AG04450 (cell line): Measurements from ENCODE around the gene TBATA. TPM values are rescaled to one million over a fixed set of nuclear protein-coding genes. Genes with fewer than 3 reads are reported as not detected.

Source experiments
- CTCF ChIA-PET: fragments of 300-600, 350-600 bp; formaldehyde crosslinking; extraction: SDS; loops from one replicate; lab custom pipeline; 2022; ENCODE audit warnings: antibody characterized with exemption, inconsistent platforms; lab: Charles Lee
- POLR2A ChIA-PET: fragments of 350-600 bp; formaldehyde crosslinking; extraction: SDS; loops from one replicate; lab custom pipeline; 2021; ENCODE audit warnings: antibody characterized with exemption, inconsistent platforms; lab: Yijun Ruan, JAX
- DNase-seq: peaks from one replicate; pipeline ENCODE4 v3.0.0-alpha.2; 2011; ENCODE audit warnings: low read depth, low spot score
- H3K27ac ChIP-seq: one replicate; pipeline ENCODE4 v1.5.1; 2012; ENCODE audit warnings: low read depth, low read length, control low read depth
- H3K27me3 ChIP-seq: one replicate; pipeline ENCODE4 v1.6.0; 2012; ENCODE audit warnings: low read length; ENCODE audit not compliant: control insufficient read depth, insufficient read depth
- H3K4me3 ChIP-seq: 2 replicates; pipeline ENCODE4 v1.5.1; 2011; ENCODE audit warnings: mild to moderate bottlenecking, low read depth, low read length, control low read depth
- H3K9me3 ChIP-seq: 2 replicates; pipeline ENCODE4 v1.5.1; 2012; ENCODE audit warnings: low read length; ENCODE audit not compliant: control insufficient read depth, insufficient read depth
- CTCF ChIP-seq: IDR thresholded peaks from 2 replicates; pipeline ENCODE4 v1.5.1; 2011; ENCODE audit warnings: low read depth, low read length, control low read depth, inconsistent platforms
- polyA plus RNA-seq: library from polyadenylated mRNA; depleted of rRNA; stranded (reverse); fragments of >200 nt; gene quantifications from 2 replicates; pipeline ENCODE4 v1.2.3, GENCODE V29; 2011

Gene TBATA
- polyA plus RNA-seq, 1 experiment = not detected

GRCh38 chr10:70776455-70777005 lies 8.6 kb downstream of the TBATA start:
- POLR2A ChIA-PET = no interaction called here

GRCh38 chr10:70775679-70776454 lies 9.3 kb downstream of the TBATA start:
- Histone ChIP-seq H3K9me3 (no peaks in the 10 kb centered on the region), H3K4me3 (no peak overlapping the region), H3K27ac (no peak overlapping the region), H3K27me3 (peaks cover 25% of the 10 kb centered on the region)
- TF ChIP-seq CTCF = no peak
- no peak for DNase-seq
- ChIA-PET CTCF (no interaction called here), POLR2A (no interaction called here)

More at GRCh38 chr10:70776455-70777005, 8.6 kb downstream of the TBATA start:
- Histone ChIP-seq H3K9me3 (no peaks in the 10 kb centered on the region), H3K27ac (no peak overlapping the region), H3K27me3 (peaks cover 29% of the 10 kb centered on the region), H3K4me3 (no peak overlapping the region)
- CTCF ChIA-PET = no interaction called here
- no peak for TF ChIP-seq CTCF
- DNase-seq = no peak

GRCh38 chr10:70774810-70775678 lies 10.1 kb downstream of the TBATA start:
- TF ChIP-seq CTCF = no peak
- Histone ChIP-seq H3K27ac (no peak overlapping the region), H3K4me3 (no peak overlapping the region), H3K27me3 (peaks cover 27% of the 10 kb centered on the region), H3K9me3 (no peaks in the 10 kb centered on the region)
- POLR2A ChIA-PET = no interaction called here
- no peak for DNase-seq
- CTCF ChIA-PET = no interaction called here

DNA sequence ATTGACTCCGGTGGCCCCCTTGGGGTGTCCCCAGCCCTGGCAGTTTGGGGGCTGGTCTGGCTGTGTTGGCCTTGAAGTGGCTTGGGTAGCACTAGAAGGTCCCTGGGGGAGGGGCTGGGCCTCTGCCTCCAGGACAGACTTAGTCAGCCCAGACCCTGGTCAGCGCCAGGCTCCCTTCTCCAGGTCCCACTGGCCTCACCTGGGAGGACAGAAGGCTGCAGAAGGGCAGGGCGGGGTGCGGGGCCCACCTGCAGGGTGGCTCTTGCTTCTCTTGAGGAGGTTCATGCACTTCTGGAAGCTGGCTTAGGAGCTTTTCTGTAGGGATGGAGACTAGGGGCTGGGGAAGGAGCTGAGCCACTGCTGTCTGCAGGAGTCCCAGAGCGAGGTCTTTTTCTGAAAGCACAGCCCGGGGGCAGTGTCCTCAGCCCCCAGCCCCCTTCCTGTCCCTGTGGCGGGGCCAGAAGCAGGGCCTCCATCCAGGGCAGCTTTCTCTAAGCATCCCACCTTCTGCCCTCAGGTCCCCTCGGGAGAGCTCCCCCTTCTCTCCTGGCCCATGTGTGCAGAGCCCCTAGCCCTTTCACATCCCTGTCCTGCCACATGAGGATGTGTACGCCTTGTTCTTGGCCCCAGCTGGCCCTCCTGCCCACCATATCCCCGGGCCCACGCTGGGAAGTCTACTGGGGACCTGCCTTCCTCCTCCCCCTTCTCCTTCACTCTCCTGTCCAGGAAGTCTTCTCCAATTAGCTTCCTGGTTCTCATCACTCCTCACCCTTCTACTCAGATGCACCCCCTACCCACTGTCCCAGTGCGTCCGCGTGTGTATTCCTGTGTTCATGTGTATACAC lies 11.0 kb downstream of the TBATA start:
- Histone ChIP-seq H3K4me3 (no peak overlapping the region), H3K9me3 (no peaks in the 10 kb centered on the region), H3K27me3 (peaks cover 30% of the 10 kb centered on the region), H3K27ac (no peak overlapping the region)
- no peak for TF ChIP-seq CTCF
- CTCF ChIA-PET = interaction anchor here (0.6 to 1.8 kb wide), 2 partner anchors 15 kb away, joined by 3 to 6 read pairs; no protein-coding TSS in a partner anchor
- POLR2A ChIA-PET = no interaction called here
- no peak for DNase-seq
